OCI-LY7 (cell line): ENCODE results near the gene HSPBAP1. TPM values are rescaled to one million over a fixed set of nuclear protein-coding genes. Genes with fewer than 3 reads are reported as not detected.

Source experiments
- BruUV-seq: library from RNA; stranded (reverse); fragments of 400-500 nt; replicated peaks from 2 replicates; lab custom pipeline; 2021; lab: Mats Ljungman, UMichigan
- CTCF ChIA-PET: fragments of 300-600 bp; sonication (Branson Sonifier 250); formaldehyde crosslinking; loops from one replicate; lab custom pipeline; 2022; ENCODE audit warnings: antibody characterized with exemption; ENCODE audit not compliant: unreplicated experiment; lab: Charles Lee
- POLR2A ChIA-PET: fragments of 300-600 bp; sonication (Branson Sonifier 250); formaldehyde crosslinking; loops from one replicate; lab custom pipeline; 2022; ENCODE audit warnings: antibody characterized with exemption; lab: Charles Lee
- DNase-seq: peaks from one replicate; pipeline ENCODE4 v3.0.0-alpha.2; 2015; ENCODE audit warnings: low spot score
- H2AFZ ChIP-seq: fragments of 200-600 bp; sonication (generic), shearing (Covaris generic); 2 replicates; pipeline ENCODE4 v1.6.1; 2014; ENCODE audit warnings: mild to moderate bottlenecking, antibody characterized with exemption, low read length, moderate library complexity
- H3K27ac ChIP-seq: fragments of 200-600 bp; sonication (generic); 2 replicates; pipeline ENCODE4 v1.5.1; 2014; ENCODE audit warnings: mixed run types, low read depth, mild to moderate bottlenecking, moderate library complexity, low read length, inconsistent platforms; ENCODE audit not compliant: poor library complexity, severe bottlenecking
- H3K36me3 ChIP-seq: fragments of 200-600 bp; sonication (generic); 2 replicates; pipeline ENCODE4 v1.6.1; 2014; ENCODE audit warnings: mild to moderate bottlenecking, antibody characterized with exemption, low read length, moderate library complexity, mixed read lengths; ENCODE audit not compliant: insufficient read depth
- H3K4me1 ChIP-seq: fragments of 200-600 bp; sonication (generic); 2 replicates; pipeline ENCODE4 v1.5.1; 2014; ENCODE audit warnings: mild to moderate bottlenecking, low read length; ENCODE audit not compliant: insufficient read depth, poor library complexity, severe bottlenecking
- H3K4me2 ChIP-seq: fragments of 200-600 bp; sonication (generic); 2 replicates; pipeline ENCODE4 v1.6.1; 2014; ENCODE audit warnings: mild to moderate bottlenecking, low read length
- H3K4me3 ChIP-seq: fragments of 200-600 bp; sonication (generic); 2 replicates; pipeline ENCODE4 v1.5.1; 2014; ENCODE audit warnings: mild to moderate bottlenecking, low read depth, low read length; ENCODE audit not compliant: poor library complexity, severe bottlenecking
- H3K79me2 ChIP-seq: fragments of 200-600 bp; sonication (generic); 2 replicates; pipeline ENCODE4 v1.6.1; 2016; ENCODE audit warnings: low read depth, mild to moderate bottlenecking, low read length, moderate library complexity, mixed read lengths; ENCODE audit not compliant: insufficient read depth
- H3K9me2 ChIP-seq: fragments of 200-600 bp; sonication (generic); 2 replicates; pipeline ENCODE4 v1.6.1; 2016; ENCODE audit warnings: mild to moderate bottlenecking, low read length, mixed read lengths; ENCODE audit not compliant: insufficient read depth
- H3K9me3 ChIP-seq: fragments of 200-600 bp; sonication (generic); 2 replicates; pipeline ENCODE4 v1.6.1; 2014; ENCODE audit warnings: mild to moderate bottlenecking, mixed run types, low read length, mixed read lengths
- H4K20me1 ChIP-seq: fragments of 200-600 bp; sonication (generic); 2 replicates; pipeline ENCODE4 v1.6.1; 2014; ENCODE audit warnings: mild to moderate bottlenecking, antibody characterized with exemption, low read length, moderate library complexity, mixed read lengths; ENCODE audit not compliant: insufficient read depth
- EZH2phosphoT487 ChIP-seq: fragments of 200-600 bp; sonication (generic); IDR thresholded peaks from 2 replicates; pipeline ENCODE4 v1.6.1; 2018; ENCODE audit warnings: low read depth, borderline replicate concordance, mild to moderate bottlenecking, mixed run types, antibody characterized with exemption, low read length, moderate library complexity, mixed read lengths
- intact Hi-C: fragments of 100-400 bp; cut with micrococcal nuclease; formaldehyde crosslinking; loops from one replicate; pipeline ENCODE4 v1.10.0; 2022; ENCODE audit not compliant: unreplicated experiment
- total RNA-seq, 2 experiments: library from RNA; depleted of rRNA in 1 of 2; stranded (reverse); fragments of >200 nt in 1 of 2; shearing (Covaris generic) in 1 of 2; gene quantifications; 2 replicates each; pipeline ENCODE4 v1.2.3, GENCODE V29; 2014 to 2022
- TF ChIP-seq, protein P1 (sequence below): fragments of 200-600 bp; sonication (generic); conservative IDR thresholded peaks from 2 replicates; pipeline ENCODE4 v1.5.1; 2014; ENCODE audit warnings: mild to moderate bottlenecking, antibody characterized with exemption, low read length, moderate library complexity, mixed read lengths

HSPBAP1 gene
- total RNA-seq, 2 experiments from 2014 or later: 11.9 to 18.6 TPM

DNA sequence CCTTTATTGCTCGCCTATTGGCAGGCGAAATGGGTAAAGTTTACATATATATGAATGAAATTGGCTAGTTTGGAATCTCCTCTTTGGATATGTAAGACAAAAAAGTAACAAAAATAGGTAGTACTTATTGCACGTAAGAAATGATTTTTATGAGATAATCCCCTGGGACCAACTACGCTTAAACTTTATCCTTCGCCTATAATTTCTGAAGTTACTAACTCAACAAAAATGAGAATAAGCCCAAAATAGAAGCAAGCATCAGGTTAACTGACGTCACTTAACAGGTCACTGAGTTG, 800 bp upstream of the HSPBAP1 start:
- intact Hi-C loops: loop anchor here (5.0 to 10.0 kb wide), 2 partner anchors 232 to 380 kb away; partner anchors contain the start of genes DTX3L, PARP9 and WDR5B
- TF ChIP-seq EZH2phosphoT487: no peak
- TF ChIP-seq, protein P1, sequence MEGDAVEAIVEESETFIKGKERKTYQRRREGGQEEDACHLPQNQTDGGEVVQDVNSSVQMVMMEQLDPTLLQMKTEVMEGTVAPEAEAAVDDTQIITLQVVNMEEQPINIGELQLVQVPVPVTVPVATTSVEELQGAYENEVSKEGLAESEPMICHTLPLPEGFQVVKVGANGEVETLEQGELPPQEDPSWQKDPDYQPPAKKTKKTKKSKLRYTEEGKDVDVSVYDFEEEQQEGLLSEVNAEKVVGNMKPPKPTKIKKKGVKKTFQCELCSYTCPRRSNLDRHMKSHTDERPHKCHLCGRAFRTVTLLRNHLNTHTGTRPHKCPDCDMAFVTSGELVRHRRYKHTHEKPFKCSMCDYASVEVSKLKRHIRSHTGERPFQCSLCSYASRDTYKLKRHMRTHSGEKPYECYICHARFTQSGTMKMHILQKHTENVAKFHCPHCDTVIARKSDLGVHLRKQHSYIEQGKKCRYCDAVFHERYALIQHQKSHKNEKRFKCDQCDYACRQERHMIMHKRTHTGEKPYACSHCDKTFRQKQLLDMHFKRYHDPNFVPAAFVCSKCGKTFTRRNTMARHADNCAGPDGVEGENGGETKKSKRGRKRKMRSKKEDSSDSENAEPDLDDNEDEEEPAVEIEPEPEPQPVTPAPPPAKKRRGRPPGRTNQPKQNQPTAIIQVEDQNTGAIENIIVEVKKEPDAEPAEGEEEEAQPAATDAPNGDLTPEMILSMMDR: no peak
- Histone ChIP-seq H3K36me3 (0 out of 2 replicates have a peak, but pooled peaks cover 4% of the 10 kb centered on the region), H3K27ac (peak overlapping the region; percentile 66), H3K4me3 (peak overlapping the region; percentile 85), H2AFZ (peak overlapping the region; percentile 95), H3K9me2 (no peaks in the 10 kb centered on the region), H3K4me1 (peaks cover 30% of the 10 kb centered on the region), H3K79me2 (peaks cover 6% of the 10 kb centered on the region; the same call in 1 of the 2 replicates), H3K4me2 (peak overlapping the region; percentile 90), H4K20me1 (no peaks in the 10 kb centered on the region), H3K9me3 (no peaks in the 10 kb centered on the region)
- ChIA-PET POLR2A (no interaction called here), CTCF (no interaction called here)
- no TSS peak for BruUV-seq
- DNase-seq: no peak

DNA sequence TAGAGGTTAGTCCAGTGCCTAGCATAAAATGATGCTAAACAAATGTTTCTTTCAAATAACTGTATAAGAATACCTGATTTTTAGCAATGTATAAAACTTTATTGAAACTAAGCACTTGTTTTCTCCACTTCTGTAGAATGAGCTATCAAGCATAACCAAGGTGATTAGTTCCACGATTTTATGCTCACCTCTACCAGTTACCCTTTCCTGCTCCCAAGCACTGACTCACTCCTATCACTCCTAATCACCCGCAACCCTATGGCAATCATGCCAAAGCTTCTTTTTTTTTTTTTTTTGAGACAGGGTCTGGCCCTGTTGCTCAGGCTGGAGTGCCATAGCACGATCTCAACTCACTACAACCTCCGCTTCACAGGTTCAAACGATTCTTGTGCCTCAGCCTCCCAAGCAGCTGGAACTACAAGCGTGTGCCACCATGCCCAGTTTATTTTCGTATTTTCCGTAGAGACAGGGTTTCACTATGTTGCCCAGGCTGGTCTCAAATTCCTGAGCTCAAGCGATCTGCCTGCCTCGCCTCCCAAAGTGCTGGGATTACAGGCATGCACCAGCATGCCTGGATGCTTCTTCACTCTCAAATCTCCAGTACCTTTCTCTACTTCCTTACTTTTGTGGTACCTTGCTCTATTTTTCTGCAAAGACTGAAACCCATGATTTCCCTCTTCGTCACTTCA, 3.9 kb downstream of the HSPBAP1 start:
- ChIA-PET CTCF (no interaction called here), POLR2A (no interaction called here)
- Histone ChIP-seq H3K4me1 (peaks cover 21% of the 10 kb centered on the region), H3K4me2 (no peak overlapping the region), H4K20me1 (no peaks in the 10 kb centered on the region), H3K9me2 (no peaks in the 10 kb centered on the region), H3K27ac (no peak overlapping the region), H3K36me3 (peaks cover 10% of the 10 kb centered on the region; the same call in 1 of the 2 replicates), H2AFZ (no peak overlapping the region), H3K4me3 (no peak overlapping the region), H3K9me3 (no peaks in the 10 kb centered on the region), H3K79me2 (peaks cover 6% of the 10 kb centered on the region; the same call in 1 of the 2 replicates)
- intact Hi-C loops: loop anchor here (5.0 to 10.0 kb wide), 2 partner anchors 227 to 375 kb away; partner anchors contain the start of genes DTX3L, PARP9 and WDR5B
- no peak for TF ChIP-seq EZH2phosphoT487
- TF ChIP-seq, protein P1: no peak
- no TSS peak for BruUV-seq
- no peak for DNase-seq

DNA sequence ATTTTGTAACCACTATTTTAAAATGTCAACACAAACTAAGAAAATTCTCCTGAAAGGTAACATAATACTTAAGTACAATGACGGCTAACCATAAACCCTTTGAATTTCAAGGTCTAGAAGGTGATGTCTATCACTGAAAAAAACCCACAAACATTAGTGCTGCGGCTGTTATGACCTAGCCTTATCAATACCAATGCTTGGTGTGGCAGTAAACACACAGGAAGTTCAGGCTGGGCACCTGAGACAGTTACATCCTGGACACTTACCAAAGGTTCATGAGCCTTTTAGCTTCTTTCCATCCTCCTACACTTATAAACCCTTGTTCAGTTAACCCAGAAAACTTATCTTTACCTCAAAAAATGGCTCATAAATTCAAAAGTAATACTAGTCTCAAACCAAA, 5.8 kb downstream of the HSPBAP1 start:
- peaks cover 13% of the 10 kb centered on the region; the same call in 1 of the 2 replicates for H3K36me3 ChIP-seq
- ChIA-PET CTCF (no interaction called here), POLR2A (no interaction called here)
- no peak for DNase-seq
- no peaks in the 10 kb centered on the region for H4K20me1 ChIP-seq
- H3K4me1 ChIP-seq: peaks cover 10% of the 10 kb centered on the region
- BruUV-seq: no TSS peak
- intact Hi-C loops: no loop called here
- no peaks in the 10 kb centered on the region for H3K9me2 ChIP-seq
- no peak overlapping the region for H2AFZ ChIP-seq
- H3K27ac ChIP-seq: no peak overlapping the region
- H3K9me3 ChIP-seq: no peaks in the 10 kb centered on the region
- no peak for TF ChIP-seq EZH2phosphoT487
- H3K79me2 ChIP-seq: peaks cover under 1% of the 10 kb centered on the region; the same call in 1 of the 2 replicates
- no peak overlapping the region for H3K4me2 ChIP-seq
- no peak overlapping the region for H3K4me3 ChIP-seq
